Measurements from ENCODE around the gene SMC1B.
"Not testable (repeated sequence)": the region's sequence is repeated elsewhere in the genome, so short reads cannot be mapped to it uniquely, and the experiment has no call there.

The SMC1B gene

DNA sequence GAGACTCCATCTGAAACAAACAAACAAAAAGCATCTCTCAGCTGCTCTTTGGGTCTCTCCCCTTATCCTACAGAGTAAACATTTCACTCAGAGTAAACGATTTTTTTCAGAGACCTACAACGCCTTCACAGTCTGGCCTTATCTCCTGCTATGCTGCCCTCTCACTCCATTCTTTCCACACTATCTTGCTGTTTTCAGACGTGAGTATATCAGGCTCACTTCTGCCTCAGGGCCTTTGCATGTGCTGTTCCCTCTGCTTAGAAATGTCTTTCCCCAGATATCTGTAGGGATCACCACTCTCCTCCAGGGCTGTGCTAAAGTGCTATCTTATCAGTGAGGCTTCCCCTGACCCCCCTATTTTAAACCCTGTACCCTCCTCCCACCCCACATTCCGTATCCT is 6.6 kb upstream of the SMC1B start:
- no peak for DNase-seq

DNA sequence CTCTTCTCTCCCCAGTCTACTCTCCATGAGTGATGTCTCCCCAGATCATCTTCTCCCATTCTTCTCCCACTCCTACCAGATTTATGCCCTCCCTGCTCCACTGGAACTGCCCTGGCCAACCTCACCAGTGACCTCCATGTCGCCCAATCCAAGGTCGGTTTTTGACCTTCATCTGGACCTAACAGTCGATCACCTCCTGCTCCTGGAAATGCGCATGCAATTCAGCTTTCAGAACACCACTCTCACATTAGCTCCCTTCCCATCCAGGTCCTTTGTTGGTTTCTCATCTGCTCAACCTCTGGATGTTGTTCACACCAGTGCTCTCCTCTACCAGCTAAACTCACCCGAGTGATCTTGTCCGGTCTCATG is 5.4 kb upstream of the SMC1B start:
- no peak for DNase-seq

DNA sequence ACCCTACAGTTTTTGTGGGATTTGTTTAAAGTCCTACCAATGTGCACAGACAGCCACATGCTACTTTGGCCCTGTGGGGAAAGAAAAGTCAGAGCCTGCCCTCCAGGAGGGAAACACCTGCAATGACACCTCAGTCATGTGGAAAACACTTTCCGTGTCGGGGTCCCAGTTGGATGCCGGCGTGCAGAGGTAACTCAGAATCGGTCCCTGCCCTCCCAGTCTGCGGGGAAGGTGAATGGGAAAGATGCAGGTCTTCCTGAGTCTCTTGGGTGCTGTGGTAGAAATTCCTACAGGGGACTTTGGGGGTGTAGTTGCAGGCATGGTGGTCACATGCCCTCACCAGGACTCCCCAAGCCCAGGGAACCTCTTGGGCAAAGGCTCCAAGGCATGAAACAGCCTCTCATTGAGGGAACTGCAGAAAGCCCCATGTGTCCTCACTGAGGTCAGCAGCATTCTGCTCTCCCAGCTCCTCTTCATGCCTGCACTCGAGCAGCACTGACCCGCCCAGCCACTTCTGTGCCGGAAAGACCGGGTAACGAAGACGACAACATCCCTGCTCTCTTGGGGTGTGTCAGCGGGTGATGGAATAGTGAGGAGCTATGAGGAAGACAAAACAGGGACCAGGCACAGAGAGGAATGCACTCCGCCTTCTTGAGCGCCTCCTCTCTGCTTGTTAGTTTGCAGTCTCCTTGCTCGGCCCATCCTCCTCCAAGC is 4.8 kb upstream of the SMC1B start:
- DNase-seq: no peak

DNA sequence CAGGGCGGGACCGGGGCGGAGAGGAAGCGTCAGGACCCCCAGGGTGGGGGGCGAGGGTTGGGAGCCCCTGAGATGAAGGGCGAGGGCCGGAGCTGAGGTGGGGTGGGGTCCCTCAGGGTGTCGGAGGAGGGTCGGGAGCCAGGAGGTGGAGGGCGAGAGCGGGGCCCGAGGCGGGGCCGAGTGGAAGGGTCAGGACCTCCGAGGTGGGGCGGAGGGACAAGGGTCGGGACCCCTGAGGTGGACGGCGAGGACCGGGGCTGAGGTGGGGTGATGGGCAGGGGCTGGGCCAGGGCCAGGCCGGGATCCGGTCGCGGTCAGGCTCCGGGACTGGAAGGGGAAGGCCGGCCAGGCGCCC is 409 bp downstream of the SMC1B start:
- DNase-seq: no peak

DNA sequence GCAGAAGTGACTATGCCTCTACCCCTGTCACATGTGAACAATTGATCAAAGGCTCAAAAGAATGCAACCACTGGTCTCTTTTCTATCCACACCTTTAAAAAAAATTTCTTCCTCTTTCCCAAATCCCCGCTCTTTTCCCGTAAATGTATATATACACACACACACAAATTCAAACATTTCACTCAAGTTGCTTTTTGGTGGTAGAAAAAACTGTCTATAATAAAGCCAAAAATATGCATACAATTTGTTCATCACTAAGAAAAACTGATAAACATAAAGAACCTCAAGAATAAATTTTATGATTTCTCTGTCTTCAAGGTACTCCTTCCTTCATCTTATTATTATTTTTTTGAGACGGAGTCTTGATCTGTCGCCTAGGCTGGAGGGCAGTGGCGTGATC is 5.6 kb downstream of the SMC1B start:
- DNase-seq: no peak

DNA sequence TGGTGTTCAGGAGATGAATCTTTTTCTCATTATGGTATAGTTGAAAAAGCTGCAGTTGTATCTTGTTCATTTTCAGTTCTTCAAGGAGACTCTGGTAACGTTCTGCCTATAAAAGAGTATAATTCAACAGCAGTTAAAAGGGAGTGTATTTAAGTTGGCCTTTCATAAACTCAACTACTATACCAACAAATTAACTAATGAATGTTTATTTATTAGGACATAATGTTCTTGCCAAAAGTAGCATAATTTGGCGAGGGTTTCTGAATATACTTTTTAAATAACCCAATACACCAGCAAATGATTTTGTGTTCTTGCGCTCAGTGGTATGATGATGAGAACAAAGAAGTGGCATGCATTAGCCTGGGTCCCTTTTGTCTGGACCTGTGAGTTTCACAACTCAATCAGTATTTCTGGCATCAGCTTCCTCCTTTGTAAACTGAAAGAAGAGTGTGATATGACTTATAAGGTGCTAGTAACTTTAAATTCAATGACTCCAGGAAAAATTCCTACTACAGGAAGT is 10.9 kb downstream of the SMC1B start:
- peak in 3 of 4 experiments; percentile 12 to 28 (median 13) for DNase-seq

DNA sequence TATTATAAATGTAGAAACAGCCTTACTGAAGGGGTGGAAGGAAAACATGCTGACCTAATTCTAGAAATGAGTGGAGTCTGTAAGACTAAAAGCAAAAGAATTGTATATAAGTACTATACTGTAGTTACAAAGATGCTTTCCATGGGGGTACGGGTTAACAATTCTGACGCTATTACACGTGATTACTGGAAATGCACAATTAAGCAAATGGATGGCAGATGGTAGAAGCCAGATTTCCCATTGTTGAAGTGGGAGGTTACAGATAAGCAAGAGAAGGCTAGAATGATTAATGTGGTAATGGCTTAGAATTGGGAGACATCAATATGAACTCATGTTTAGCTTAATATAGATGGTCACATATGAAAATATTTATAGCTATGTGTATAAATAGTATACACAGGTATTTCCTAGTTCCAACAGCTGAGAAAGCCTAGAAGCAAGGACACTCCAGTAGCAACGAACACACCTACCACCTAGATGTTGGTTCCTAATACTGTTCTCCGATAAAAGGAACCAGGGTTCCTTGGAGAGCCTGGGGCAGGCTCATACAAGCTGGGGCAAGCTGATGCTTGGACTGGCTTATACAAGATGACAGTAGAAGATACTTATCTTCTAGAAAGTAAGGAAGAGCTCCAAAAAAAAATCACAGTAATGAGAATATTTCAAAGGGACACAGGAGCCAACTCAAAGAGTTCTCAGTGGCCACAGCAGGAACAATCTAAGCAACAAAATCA is 13.5 kb downstream of the SMC1B start:
- DNase-seq: no peak

DNA sequence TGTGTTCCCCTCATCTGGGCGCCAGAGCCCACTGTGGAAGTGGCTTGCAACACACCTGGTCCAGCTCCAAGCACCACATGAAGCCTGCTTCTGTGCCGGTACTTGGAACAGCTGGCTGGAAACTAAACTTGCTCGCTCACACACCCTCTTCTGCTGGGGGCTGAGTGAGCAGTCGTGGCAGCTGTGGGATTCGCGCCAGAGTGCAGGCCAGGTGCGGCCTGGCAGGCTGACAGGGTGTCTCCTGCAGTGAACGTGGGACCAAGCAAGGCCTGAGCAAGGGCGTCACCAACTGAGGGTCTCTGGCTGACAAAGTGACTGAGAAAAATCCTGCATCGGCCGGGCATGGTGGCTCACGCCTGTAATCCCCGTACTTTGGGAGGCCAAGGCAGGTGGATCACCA is 15.2 kb downstream of the SMC1B start:
- no peak for DNase-seq

DNA sequence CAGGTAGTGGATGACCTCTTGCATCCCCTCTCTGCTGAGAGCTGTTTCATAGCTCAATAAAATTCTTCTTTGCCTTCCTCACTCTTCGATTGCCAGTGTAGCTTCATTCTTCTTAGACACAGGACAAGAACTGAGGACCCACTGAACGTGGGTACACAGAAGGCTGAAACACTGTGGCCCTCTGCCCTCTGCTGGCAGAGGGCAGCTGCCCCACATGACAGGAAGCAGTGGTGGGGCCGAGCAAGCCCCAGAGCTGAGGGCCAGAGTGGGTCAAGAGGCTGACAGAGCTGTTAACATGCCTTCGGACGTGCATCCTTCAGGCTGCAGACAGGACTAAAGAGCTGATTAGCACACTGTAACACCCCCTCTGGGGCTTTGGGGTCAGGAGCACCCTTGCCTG is 15.6 kb downstream of the SMC1B start:
- DNase-seq: peak; percentile 7 to 45 (median 34)

DNA sequence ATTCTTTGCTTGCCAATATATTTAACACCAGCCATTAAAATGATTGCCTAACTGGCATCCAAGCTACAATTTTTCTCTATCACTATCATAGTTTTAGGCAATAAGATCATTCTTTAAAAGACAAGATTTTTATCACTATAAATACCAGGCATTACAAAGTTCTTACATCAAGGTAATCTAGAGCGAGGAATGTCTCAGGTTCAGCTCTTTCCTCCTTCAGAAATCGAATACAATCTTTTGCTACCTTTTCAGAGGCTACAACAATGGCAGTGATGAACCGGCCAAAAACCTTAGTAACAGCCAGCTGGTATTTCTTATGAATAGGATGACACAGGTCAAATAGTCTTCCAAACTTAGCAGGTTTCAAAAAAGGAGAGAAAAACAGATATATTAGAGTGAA is 23.9 kb downstream of the SMC1B start:
- DNase-seq: no peak

DNA sequence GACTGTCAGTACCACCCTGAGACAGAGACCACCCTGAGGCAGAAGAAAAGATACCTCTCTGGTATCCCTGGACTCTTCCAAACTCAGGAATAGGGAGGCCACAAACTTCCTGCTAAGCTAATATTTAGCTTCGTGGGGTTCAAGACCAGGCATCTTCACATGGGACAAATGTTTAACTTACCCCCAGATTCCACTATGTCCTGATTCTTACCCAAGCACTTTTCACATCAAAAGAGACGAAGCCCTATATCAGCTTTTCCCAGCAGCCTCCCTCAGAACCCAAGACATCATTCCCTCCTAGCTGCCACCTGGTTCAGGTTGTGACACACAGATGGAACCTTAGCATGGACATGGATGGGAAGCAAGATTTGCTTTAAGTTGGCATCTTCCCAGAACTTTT is 32.1 kb downstream of the SMC1B start:
- DNase-seq: no peak

DNA sequence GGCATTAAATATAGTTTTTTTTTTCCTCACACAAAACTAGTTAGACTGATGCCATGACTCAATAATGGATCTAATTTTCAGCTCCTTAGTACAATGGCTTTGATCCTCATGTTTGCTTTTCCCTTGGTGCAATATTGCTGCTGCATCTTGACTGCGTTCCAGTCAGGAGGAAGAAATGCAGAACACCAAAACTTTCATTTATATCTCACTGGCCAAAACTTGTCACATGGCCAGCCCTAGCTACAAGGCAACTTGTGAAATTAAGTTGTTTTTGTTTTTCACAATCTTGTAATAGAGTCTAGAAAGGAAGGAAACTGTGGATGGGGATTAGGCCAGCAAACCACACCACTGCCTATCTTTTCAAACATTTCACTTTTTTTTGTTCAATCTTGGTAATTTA is 36.7 kb downstream of the SMC1B start:
- DNase-seq: peak; percentile 58 to 83 (median 74)

DNA sequence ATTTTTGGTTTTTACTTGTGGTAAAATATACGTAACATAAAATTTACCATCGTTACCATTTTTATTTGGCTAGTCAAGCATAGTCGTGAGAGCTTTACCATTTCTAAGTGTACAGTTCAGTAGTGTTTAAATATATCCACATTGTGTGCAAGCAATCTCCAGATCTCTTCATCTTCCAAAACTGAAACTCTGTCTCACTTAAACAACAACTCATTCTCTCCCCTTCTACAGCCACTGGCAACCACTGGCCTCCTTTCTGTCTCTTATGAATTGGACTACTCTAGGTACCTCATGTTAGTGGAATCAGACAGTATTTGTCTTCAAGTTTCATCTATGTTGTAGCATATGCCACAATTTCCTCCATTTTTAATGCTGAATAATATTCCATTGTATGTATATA is 37.4 kb downstream of the SMC1B start:
- no peak for DNase-seq

DNA sequence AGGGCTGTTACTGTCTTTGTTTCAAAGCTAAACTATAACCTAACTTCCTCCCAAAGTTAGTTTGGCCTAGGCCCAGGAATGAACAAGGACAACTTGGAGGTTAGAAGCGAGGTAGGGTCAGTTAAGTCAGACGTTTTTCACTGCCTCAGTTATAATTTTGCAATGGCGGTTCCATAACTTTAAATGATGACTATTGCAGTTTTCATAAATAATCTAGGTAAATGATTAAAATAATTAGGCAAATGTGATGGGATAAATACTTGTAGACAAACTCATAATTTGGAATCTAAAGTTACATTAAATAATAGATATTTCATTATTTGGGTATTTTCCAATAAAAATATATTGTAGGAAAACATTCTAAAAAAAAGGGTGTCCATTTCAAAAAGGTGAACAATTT is 39.8 kb downstream of the SMC1B start:
- DNase-seq: not testable (repeated sequence)

DNA sequence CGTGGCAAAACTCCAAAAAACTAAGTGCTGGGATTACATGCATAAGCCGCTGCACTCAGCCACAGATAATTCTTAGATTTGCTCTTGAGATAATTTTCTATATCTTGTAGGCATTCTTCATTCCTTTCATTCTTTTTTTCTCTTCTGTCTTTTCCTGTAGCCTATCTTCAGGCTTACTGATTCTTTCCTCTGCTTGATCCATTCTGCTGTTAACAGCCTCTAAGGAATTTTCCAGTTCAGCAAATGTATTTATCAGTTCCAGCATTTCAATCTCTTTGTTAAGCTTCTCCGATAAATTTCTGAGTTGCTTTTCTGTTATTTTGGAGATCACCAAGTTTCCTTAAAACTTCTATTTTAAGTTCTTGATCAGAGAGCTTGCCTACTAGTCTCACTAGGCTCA is 46.7 kb downstream of the SMC1B start:
- DNase-seq: no peak

DNA sequence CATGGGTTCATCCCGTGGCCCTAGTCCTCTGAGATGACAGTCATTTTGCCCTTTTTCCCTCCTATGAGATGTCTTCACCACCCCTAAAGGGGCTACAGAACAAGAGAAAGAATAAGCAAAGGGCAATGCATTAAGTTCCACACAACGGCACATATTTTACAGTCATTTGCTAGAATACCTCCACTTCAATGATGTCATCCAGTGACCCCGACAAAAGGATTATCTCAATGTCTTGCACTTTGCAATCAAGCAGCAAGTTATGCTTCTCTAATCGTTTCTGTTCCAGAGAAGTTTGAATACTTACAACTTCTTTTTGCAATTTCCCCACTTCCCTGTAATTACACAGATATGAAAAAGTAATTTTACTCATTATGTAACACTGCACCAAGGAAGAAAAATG is 53.8 kb downstream of the SMC1B start:
- no peak for DNase-seq

DNA sequence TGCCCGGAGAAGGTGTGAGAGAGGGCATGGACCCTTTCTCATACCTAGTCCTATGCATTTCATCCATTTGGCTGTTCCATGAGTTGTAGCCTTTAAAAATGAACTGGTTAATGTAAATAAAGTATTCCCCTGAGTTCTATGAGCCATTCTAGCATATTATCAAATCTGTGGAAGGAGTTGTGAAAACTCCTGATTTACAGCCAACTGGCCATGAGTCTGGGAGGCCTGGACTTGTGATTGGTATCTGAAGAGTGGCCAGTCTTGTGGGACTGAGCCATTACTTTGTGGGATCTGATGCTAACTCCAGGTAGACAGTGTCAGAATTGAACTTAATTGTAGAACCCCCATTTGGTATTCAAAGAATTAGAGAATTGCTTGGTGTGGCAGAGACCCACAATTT is 55.3 kb downstream of the SMC1B start:
- DNase-seq: no peak

DNA sequence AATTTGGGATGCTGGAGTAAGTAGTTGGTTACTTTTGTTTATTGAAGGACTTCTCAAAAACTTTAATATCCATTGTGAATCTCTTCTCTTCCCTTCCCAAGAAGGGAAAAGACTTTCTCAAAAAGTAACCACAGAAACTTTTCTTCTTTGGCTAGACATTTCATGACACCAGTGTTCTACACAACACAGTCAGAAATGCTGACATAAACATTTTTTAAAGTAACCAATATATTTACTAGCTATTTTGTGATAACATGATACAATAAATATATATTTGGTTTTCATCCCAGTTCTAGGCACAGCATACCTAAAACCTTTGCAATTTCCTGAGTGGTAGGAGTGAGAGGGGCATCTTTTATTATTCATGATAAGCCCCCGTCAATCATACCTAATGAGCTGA is 55.9 kb downstream of the SMC1B start:
- no peak for DNase-seq

DNA sequence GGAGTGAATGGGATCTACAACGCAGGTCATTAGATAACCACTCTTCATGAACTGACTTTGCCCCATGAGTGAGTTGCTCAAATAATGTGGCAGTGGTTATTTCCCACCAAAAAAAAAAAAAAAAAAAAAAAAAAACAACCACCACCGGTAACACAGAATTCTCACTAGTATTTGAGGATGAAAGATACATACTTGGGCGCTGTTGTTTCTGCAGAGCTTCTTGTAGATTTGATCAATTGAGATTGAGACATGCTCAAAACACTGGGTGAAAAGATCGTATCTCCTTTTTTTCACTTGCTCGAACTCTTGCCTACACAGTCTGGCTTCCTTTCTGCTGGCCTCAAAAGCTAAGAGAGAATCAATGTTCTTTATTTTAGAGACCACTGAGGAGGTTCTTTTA is 59.6 kb downstream of the SMC1B start:
- no peak for DNase-seq

DNA sequence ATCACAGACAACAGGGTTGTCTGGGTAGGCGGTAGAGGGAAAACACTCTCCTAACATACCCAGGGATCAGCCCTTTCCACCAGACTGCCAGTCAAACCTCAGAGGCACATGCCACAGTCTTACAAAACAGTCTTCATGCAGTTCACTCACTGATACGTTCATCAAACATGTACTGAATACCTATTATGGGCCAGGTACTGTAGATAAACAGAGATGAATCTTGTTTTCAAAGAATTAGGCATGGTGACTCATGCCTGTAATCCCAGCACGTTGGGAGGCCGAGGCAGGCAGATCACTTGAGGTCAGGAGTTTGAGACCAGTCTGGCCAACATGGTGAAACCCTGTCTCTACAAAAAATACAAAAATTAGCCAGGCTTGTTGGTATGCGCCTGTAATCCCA is 60.6 kb downstream of the SMC1B start:
- DNase-seq: not testable (repeated sequence)

DNA sequence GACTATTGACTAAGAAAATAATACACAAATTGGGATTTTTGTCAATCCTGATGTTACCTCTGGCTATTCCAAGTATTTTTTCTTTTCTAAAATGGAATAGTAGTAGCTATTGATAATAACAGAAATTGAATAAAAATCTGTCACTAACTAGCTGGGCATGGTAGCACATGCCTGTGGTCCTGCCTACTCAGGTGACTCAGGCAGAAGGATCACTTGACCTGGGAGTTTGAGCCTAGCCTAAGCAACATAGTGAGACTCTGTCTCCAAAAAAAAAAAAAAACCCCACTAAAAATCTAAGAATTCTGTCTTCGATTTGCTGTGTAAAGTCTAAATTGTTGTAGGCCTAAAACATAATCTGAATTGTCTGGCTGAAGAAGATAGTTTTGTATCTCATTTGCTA is 61.4 kb downstream of the SMC1B start:
- no peak for DNase-seq

DNA sequence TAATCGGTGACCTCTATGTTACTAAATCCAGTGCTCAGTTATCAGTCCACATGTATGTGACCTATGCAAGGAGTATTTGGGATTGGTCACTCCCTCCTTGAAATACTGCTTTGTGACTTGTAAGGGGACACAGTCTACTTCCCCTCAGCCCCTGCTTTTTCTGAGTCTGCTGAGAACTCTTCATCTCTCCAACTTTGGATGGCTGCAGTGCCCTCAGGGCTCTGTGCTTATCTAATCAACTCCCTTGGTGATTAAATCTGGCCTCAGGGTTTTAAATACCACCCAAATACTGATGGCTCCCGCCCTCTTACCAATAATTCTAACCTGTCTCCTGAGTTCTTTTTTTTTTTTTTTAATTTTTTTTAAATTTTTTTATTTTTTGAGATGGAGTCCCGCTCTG is 63.5 kb downstream of the SMC1B start:
- no peak for DNase-seq

DNA sequence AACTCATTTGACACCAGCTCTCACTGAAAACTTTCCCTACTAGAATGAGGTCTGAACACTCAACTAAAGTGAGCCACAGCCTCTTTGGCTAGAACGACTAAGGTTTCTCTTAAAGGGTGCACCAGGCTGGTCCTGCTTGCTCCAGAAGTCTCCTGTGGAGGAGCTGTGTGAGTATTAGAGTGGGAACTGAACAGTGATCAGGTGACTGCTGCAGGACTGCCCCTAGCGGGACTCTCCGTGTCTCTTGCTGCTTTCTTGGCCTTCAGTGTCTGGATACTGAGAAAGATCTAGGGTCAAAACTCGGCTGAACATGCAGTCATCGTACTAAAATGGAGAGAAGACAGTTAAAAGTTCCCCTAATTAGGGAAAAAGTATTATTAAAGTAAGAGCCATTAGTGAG is 69.1 kb downstream of the SMC1B start:
- peak; percentile 11 to 58 (median 40) for DNase-seq

DNA sequence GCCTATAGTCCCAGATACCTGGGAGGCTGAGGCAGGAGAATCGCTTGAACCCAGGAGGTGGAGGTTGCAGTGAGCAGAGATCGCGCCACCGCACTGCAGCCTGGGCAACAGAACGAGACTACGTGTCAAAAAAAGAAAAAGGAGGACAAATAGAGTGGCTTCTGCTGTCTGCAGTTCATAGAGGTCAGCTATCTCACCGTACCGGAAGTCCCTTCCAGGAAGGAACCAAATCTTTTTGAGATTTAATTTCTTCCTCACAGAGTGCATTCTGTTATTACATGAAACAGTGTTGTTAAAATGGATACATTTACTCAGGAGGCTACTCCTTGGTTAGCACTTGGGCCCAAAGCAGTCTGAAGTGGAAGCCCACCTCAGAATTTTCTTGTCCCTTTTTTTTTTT is 70.3 kb downstream of the SMC1B start:
- DNase-seq: no peak

DNA sequence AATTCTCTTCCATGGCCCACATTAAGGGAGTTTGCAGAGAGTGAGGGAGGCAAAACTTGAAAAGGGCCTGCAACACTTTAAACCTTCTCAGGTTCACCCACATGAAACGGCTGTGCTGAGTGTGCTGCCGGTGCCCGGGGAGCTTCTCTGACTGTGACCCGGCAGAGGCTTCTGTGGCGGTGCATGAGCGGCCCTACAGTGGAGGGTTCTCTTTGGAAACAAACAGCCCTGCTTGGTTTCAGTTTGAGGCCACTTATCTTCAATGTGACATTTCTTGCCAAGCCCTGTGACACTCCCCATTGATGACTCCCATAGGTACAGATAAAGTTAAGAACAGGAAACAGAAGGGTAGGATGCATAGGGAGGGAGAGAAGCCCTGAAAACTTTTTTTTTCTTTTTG is 71.9 kb downstream of the SMC1B start:
- no peak for DNase-seq
